HL-60 (cell line): ENCODE results near the gene GRAMD2A.
A peak's percentile ranks its signal among the peaks of the same experiment; 100 is the strongest.

Experiments
- DNase-seq, 2 experiments: peaks; one replicate each; pipeline ENCODE4 v3.0.0-alpha.2; 2010 to 2020; ENCODE audit warnings: low read depth in 1 of 2, low spot score in 1 of 2
- H3K27ac ChIP-seq: fragments of 250-450 bp; sonication (Bioruptor Pico); replicated peaks from 2 replicates; pipeline ENCODE4 v1.5.1; 2020; ENCODE audit warnings: mild to moderate bottlenecking, moderate library complexity
- H3K27me3 ChIP-seq: fragments of 250-450 bp; sonication (Bioruptor Pico); 2 replicates; pipeline ENCODE4 v1.5.1; 2021; ENCODE audit warnings: mild to moderate bottlenecking, moderate library complexity; ENCODE audit not compliant: insufficient read depth, poor library complexity, severe bottlenecking
- H3K4me3 ChIP-seq: replicated peaks from 2 replicates; pipeline ENCODE4 v1.5.1; 2011; ENCODE audit warnings: mild to moderate bottlenecking, control low read depth, low read length; ENCODE audit not compliant: insufficient read depth
- GABPA ChIP-seq: IDR thresholded peaks from 2 replicates; pipeline ENCODE4 v1.6.1; 2012; ENCODE audit warnings: low read depth
- POLR2AphosphoS5 ChIP-seq: IDR thresholded peaks from 2 replicates; pipeline ENCODE4 v1.6.1; 2012; ENCODE audit warnings: low read depth
- REST ChIP-seq: IDR thresholded peaks from 2 replicates; pipeline ENCODE4 v1.6.1; 2012; ENCODE audit warnings: low read depth; ENCODE audit not compliant: insufficient replicate concordance
- SPI1 ChIP-seq: IDR thresholded peaks from 2 replicates; pipeline ENCODE4 v1.6.1; 2012; ENCODE audit warnings: low read depth, mild to moderate bottlenecking, borderline replicate concordance
- TF ChIP-seq, protein P1 (sequence below): IDR thresholded peaks from one replicate; pipeline ENCODE4 v1.5.1; 2011; ENCODE audit warnings: low read length, control low read depth, inconsistent platforms; ENCODE audit not compliant: insufficient read depth

GRAMD2A gene

DNA sequence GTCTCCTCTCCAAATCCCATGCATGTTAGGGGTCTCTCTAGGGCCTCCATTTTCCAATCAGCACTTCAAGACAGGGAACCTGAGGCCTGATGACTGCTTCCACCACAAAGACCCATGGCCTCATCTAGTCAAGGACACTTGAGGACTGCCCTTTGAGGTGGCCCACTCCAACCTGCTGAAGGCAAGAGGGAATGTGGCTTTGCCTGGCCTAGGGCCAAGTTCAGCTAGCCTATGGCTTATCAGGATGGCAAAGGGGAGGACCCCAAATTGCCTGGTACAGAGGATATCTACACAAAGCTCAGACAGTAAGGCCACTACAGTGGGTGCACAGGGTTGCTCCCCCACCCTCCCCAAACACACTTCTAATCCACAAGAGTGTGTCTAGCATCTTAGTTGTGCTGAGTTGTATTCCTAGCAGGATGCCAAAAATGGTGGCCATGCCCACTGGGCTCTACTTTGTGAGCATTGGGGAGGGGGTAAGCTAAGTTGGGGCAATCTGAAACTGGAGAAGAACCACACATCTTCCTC lies 10.0 kb upstream of the GRAMD2A start:
- TF ChIP-seq POLR2AphosphoS5 = peak; percentile 54
- TF ChIP-seq, protein P1, sequence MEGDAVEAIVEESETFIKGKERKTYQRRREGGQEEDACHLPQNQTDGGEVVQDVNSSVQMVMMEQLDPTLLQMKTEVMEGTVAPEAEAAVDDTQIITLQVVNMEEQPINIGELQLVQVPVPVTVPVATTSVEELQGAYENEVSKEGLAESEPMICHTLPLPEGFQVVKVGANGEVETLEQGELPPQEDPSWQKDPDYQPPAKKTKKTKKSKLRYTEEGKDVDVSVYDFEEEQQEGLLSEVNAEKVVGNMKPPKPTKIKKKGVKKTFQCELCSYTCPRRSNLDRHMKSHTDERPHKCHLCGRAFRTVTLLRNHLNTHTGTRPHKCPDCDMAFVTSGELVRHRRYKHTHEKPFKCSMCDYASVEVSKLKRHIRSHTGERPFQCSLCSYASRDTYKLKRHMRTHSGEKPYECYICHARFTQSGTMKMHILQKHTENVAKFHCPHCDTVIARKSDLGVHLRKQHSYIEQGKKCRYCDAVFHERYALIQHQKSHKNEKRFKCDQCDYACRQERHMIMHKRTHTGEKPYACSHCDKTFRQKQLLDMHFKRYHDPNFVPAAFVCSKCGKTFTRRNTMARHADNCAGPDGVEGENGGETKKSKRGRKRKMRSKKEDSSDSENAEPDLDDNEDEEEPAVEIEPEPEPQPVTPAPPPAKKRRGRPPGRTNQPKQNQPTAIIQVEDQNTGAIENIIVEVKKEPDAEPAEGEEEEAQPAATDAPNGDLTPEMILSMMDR = no peak
- no peaks in the 10 kb centered on the region for H3K27me3 ChIP-seq
- H3K27ac ChIP-seq = no peak overlapping the region
- no peak overlapping the region for H3K4me3 ChIP-seq
- DNase-seq = peak in 1 of 2 experiments; percentile 11

GRCh38 chr15:72206677-72207000 lies 9.1 kb upstream of the GRAMD2A start:
- no peak for DNase-seq
- no peaks in the 10 kb centered on the region for H3K27me3 ChIP-seq
- TF ChIP-seq POLR2AphosphoS5 = no peak; the same call in 1 of the 2 replicates
- TF ChIP-seq REST = no peak
- TF ChIP-seq, protein P1 = no peak
- TF ChIP-seq GABPA = no peak
- no peak for TF ChIP-seq SPI1
- no peak overlapping the region for H3K27ac ChIP-seq
- no peak overlapping the region for H3K4me3 ChIP-seq

GRCh38 chr15:72205896-72206676 lies 8.5 kb upstream of the GRAMD2A start:
- H3K27me3 ChIP-seq = no peaks in the 10 kb centered on the region
- TF ChIP-seq, protein P1 = no peak
- TF ChIP-seq GABPA (no peak), REST (no peak), SPI1 (no peak)
- no peak overlapping the region for H3K27ac ChIP-seq

GRCh38 chr15:72205273-72205672 lies 7.7 kb upstream of the GRAMD2A start:
- no peak overlapping the region for H3K27ac ChIP-seq
- TF ChIP-seq REST = no peak
- H3K4me3 ChIP-seq = no peak overlapping the region
- peak in 1 of 2 experiments; percentile 1 for DNase-seq
- no peaks in the 10 kb centered on the region for H3K27me3 ChIP-seq

More at GRCh38 chr15:72205896-72206676, 8.5 kb upstream of the GRAMD2A start:
- no peak overlapping the region for H3K4me3 ChIP-seq
- peak in 1 of 2 experiments; percentile 12 for DNase-seq
